Spleen (tissue), 7 donors: ENCODE data around the gene YKT6.

ENCODE experiments used
- POLR2AphosphoS5 ChIP-seq, 3 donors: sonication (generic); formaldehyde crosslinking; IDR thresholded peaks; one replicate each; pipeline ENCODE4 v1.5.1; 2017; ENCODE audit warnings: antibody characterized with exemption in 3 of 3
- TF ChIP-seq, protein P1 (sequence below), 11 experiments: fragments of 200-600 bp in 7 of 11; fragments of 450-650 bp in 4 of 11; sonication (generic) in 4 of 11; IDR thresholded peaks in 8 of 11; conservative IDR thresholded peaks in 3 of 11; 1 replicate in 7 of 11; 2 replicates in 4 of 11; pipeline versions ENCODE4 v1.4.0 to v1.8.0; 2016 to 2021; ENCODE audit warnings: antibody characterized with exemption in 11 of 11, inconsistent platforms in 4 of 11, mild to moderate bottlenecking in 1 of 11
- donor health status: DM: no; HTN: no; CAD: no; lungs with moderate emphysema.
- donor health status: DM: no; HTN: no; CAD: no.
- donor health status: DM: no; HTN: no; CAD: no.

DNA sequence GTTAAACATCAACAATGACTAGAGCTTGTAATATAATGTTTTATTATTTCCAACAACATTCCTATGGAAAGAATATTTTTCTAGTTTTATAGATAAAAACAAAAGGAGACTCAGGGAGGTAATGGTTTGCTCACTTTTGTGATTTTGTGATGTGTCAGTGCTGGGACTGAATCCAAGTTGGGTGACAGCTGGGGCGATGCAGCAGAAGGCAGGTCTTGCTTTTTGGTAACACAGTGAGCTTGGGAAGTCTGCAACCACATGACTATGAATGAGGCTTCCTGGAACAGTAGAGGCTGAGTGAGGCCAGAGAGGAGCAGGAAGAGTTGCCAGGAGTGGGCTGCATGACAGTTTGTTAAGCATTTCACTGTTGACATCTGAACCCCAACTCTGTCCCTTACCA is 4.9 kb upstream of the YKT6 start:
- TF ChIP-seq, protein P1, sequence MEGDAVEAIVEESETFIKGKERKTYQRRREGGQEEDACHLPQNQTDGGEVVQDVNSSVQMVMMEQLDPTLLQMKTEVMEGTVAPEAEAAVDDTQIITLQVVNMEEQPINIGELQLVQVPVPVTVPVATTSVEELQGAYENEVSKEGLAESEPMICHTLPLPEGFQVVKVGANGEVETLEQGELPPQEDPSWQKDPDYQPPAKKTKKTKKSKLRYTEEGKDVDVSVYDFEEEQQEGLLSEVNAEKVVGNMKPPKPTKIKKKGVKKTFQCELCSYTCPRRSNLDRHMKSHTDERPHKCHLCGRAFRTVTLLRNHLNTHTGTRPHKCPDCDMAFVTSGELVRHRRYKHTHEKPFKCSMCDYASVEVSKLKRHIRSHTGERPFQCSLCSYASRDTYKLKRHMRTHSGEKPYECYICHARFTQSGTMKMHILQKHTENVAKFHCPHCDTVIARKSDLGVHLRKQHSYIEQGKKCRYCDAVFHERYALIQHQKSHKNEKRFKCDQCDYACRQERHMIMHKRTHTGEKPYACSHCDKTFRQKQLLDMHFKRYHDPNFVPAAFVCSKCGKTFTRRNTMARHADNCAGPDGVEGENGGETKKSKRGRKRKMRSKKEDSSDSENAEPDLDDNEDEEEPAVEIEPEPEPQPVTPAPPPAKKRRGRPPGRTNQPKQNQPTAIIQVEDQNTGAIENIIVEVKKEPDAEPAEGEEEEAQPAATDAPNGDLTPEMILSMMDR (IDR thresholded peaks at IDR 0.05 in 8 of 11, conservative IDR thresholded peaks at IDR 0.05 in 3 of 11), result no peak
- TF ChIP-seq POLR2AphosphoS5 (IDR thresholded peaks at IDR 0.05), result no peak
